ENCODE results near the gene CIROP.

Gene CIROP

DNA sequence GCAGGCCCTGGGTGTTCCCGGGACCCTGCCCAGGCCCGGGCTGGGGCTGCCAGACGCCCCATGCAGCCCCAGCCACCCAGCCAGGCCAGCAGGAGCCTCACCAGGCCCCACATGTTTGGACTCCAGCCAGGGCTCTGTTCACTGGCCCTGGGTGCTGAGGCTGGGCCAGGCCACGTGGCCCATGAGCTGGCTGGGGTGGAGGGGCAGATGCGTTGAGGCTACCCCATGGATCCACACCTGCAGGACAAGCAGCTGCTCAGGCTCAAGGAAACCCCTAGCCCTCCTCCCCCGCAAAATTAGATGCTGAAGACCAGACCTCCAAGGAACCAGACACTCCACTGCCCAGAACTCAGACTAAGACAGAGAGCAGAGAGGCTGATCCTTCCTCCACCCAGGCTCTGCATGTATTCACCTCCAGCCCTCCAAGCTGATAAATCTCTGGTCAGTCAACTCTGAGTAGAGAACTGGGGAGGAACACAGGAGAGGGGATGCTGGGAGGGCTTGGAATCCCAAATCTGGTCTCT lies 49.1 kb downstream of the CIROP start:
- DNase-seq (ENCODE audit: low read depth), result no peak
- H3K4me3 ChIP-seq (ENCODE audit: low read depth, low read length), result no peak overlapping the region
- TF ChIP-seq CTCF (IDR thresholded peaks at IDR 0.05; ENCODE audit: insufficient read depth, low read depth, low read length, missing control alignments), result no peak

GRCh38 chr14:23055147-23055550 lies 49.6 kb downstream of the CIROP start:
- H3K4me3 ChIP-seq (ENCODE audit: low read depth, low read length), result no peak overlapping the region
- no peak for DNase-seq (ENCODE audit: low read depth)
- TF ChIP-seq CTCF (IDR thresholded peaks at IDR 0.05; ENCODE audit: insufficient read depth, low read depth, low read length, missing control alignments), result no peak

- no peak for DNase-seq (ENCODE audit: low read depth)
- no peak overlapping the region for H3K4me3 ChIP-seq (ENCODE audit: low read depth, low read length)
- peak; percentile 38 for TF ChIP-seq CTCF (IDR thresholded peaks at IDR 0.05; ENCODE audit: insufficient read depth, low read depth, low read length, missing control alignments)
These were observed 50.6 kb downstream of the CIROP start for GRCh38 chr14:23054000-23054811.

DNA sequence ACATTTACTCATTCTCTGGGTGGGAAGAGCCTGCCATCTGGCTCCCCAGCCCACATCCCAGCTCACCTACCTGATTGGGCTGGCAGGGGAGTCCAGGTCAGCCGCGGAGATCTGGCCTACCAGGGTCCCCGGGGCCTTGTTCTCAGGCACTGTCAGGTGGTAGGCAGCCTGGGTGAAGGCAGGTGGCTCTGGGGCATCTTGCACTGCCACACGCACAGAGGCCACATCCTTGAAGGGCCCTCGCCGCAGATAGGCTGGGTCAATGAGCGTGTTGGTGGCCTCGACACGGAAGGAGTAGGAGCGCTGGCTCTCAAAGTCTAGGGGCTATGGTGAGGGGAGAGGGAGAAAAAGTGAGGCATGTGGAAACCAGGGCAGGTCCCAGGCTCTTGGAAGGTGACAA lies 51.4 kb downstream of the CIROP start:
- H3K4me3 ChIP-seq (ENCODE audit: low read depth, low read length), result no peak overlapping the region
- TF ChIP-seq CTCF (IDR thresholded peaks at IDR 0.05; ENCODE audit: insufficient read depth, low read depth, low read length, missing control alignments), result no peak
- DNase-seq (ENCODE audit: low read depth), result no peak

DNA sequence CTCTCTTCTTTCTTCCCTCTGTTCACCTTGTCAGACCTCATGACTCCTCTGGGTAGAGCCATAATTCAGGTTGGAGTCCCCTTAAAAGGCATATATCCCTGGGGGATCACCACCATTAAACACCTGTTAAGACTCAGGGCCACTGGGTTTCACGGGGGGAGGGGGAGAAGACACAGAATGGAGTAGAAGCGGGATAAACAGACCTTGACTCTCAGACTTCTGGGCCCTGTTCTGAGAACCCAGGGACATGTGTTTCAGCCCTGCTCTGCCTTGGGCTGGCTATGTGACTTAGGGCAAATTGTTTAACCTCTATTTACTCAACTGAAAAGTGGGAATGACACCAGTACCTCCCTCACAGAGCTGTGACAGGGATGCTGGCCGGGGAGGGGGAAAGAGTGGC lies 52.1 kb downstream of the CIROP start:
- no peak overlapping the region for H3K4me3 ChIP-seq (ENCODE audit: low read depth, low read length)
- no peak for DNase-seq (ENCODE audit: low read depth)
- TF ChIP-seq CTCF (IDR thresholded peaks at IDR 0.05; ENCODE audit: insufficient read depth, low read depth, low read length, missing control alignments), result no peak

DNA sequence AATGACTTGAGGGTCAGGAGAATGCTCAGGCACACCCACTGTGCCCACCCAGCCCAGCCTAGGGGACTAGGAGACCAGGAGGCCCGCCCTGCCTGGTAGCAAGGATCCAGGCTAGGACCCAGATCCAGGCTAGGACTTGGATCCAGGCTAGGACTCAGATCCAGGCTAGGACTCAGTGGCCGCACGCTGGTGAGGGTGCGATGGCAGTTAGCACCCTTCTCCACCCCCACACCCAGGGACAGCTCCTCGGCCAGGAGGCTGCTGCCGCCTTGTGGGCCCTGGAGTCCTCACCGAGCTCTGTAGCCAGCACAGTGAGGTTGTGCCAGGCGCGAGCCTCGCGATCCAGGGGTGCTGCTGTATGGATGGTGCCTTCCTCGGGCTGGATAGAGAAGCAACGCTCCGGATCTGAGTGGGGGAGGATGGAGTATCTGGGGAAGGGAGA lies 52.6 kb downstream of the CIROP start:
- H3K4me3 ChIP-seq (ENCODE audit: low read depth, low read length), result no peak overlapping the region
- DNase-seq (ENCODE audit: low read depth), result no peak
- TF ChIP-seq CTCF (IDR thresholded peaks at IDR 0.05; ENCODE audit: insufficient read depth, low read depth, low read length, missing control alignments), result no peak

Measured in GM12865 (cell line).